Stimulated activated CD4-positive, alpha-beta T cell treated with anti-CD3 and anti-CD28 coated beads, Interleukin-2, amount 100 ng/mL, for 4 hours (primary cell): ENCODE results near the gene MYPN.
"Not testable (repeated sequence)": the region's sequence is repeated elsewhere in the genome, so short reads cannot be mapped to it uniquely, and the experiment has no call there.

Source experiments
- DNase-seq: peaks from one replicate; pipeline ENCODE4 v3.0.0-alpha.2; 2020; ENCODE audit warnings: low read depth

MYPN gene

GRCh38 chr10:68172324-68172723, 63.0 kb downstream of the MYPN start:
- DNase-seq, result no peak

GRCh38 chr10:68175949-68176348, 66.7 kb downstream of the MYPN start:
- no peak for DNase-seq

- DNase-seq, result no peak
These were observed 67.5 kb downstream of the MYPN start for GRCh38 chr10:68176797-68177196.

GRCh38 chr10:68178592-68178991, 69.3 kb downstream of the MYPN start:
- DNase-seq, result no peak

- no peak for DNase-seq
These were observed 69.7 kb downstream of the MYPN start for GRCh38 chr10:68179016-68179415.

GRCh38 chr10:68180490-68180889, 71.2 kb downstream of the MYPN start:
- no peak for DNase-seq

GRCh38 chr10:68184546-68184945, 75.3 kb downstream of the MYPN start:
- no peak for DNase-seq

GRCh38 chr10:68185085-68185484, 75.8 kb downstream of the MYPN start:
- no peak for DNase-seq

GRCh38 chr10:68188835-68189234, 79.5 kb downstream of the MYPN start:
- DNase-seq, result no peak

- DNase-seq, result no peak
These were observed 82.8 kb downstream of the MYPN start for GRCh38 chr10:68192113-68192512.

GRCh38 chr10:68194290-68194689, 85.0 kb downstream of the MYPN start:
- DNase-seq, result no peak

- not testable (repeated sequence) for DNase-seq
These were observed 86.5 kb downstream of the MYPN start for GRCh38 chr10:68195776-68196175.

GRCh38 chr10:68196701-68197100, 87.4 kb downstream of the MYPN start:
- DNase-seq, result no peak

- no peak for DNase-seq
These were observed 93.7 kb downstream of the MYPN start for GRCh38 chr10:68202960-68203353.

GRCh38 chr10:68208424-68209042, 99.2 kb downstream of the MYPN start:
- DNase-seq, result no peak

GRCh38 chr10:68211669-68212068, 102.4 kb downstream of the MYPN start:
- DNase-seq, result no peak

GRCh38 chr10:68212721-68213352, 103.5 kb downstream of the MYPN start:
- no peak for DNase-seq

GRCh38 chr10:68218786-68219185, 109.5 kb downstream of the MYPN start:
- no peak for DNase-seq

GRCh38 chr10:68221196-68221595, 111.9 kb downstream of the MYPN start:
- DNase-seq, result no peak

GRCh38 chr10:68222391-68222790, 113.1 kb downstream of the MYPN start:
- DNase-seq, result no peak

GRCh38 chr10:68223535-68224165, 114.4 kb downstream of the MYPN start:
- DNase-seq, result no peak

- no peak for DNase-seq
These were observed 115.5 kb downstream of the MYPN start for GRCh38 chr10:68224810-68225209.

- DNase-seq, result no peak
These were observed 121.0 kb downstream of the MYPN start for GRCh38 chr10:68230268-68230667.
